ENCODE data around the gene STRIP2.
"Not testable (repeated sequence)": the region's sequence is repeated elsewhere in the genome, so short reads cannot be mapped to it uniquely, and the experiment has no call there.

STRIP2 gene, protein sequence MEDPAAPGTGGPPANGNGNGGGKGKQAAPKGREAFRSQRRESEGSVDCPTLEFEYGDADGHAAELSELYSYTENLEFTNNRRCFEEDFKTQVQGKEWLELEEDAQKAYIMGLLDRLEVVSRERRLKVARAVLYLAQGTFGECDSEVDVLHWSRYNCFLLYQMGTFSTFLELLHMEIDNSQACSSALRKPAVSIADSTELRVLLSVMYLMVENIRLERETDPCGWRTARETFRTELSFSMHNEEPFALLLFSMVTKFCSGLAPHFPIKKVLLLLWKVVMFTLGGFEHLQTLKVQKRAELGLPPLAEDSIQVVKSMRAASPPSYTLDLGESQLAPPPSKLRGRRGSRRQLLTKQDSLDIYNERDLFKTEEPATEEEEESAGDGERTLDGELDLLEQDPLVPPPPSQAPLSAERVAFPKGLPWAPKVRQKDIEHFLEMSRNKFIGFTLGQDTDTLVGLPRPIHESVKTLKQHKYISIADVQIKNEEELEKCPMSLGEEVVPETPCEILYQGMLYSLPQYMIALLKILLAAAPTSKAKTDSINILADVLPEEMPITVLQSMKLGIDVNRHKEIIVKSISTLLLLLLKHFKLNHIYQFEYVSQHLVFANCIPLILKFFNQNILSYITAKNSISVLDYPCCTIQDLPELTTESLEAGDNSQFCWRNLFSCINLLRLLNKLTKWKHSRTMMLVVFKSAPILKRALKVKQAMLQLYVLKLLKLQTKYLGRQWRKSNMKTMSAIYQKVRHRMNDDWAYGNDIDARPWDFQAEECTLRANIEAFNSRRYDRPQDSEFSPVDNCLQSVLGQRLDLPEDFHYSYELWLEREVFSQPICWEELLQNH

DNA sequence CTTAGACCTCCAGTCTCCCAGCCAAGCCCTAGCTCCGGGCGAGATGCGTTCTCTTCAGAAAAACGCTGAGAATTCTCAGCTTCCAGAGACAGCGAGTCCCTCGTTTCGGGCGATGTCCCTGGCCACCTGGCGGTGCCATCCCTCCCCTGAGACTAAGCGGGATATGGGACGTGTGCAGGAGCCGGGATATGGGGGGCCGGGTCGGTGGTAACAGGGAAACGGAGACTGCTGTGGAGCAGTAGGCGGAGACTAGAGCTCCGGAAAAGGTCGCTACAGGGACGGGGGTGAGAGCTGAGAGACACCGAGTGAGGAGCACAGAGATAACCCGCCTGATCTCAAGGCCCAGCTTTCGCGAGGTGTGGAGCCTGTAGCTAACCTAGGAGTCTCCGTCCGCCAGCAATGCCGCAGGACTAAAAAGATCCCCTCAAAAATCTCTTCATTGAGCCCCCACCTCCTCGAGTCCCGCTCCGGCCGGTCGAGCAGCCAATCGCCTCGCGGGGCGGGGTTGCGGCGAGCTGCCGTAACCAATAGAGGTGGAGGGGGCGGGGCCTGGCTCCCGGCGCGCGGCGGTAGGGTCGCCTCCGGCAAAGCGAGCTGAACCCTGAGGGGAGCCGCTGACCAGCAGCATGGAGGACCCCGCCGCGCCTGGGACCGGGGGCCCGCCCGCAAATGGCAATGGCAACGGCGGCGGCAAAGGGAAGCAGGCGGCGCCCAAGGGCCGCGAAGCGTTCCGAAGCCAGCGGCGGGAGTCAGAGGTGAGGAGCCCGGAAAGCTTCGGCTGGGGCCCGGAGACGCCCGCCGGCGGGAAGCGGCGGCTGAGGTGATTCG lies at the start of gene STRIP2:
Gene STRIP2 (plus strand): TSS at position 586 of the 828 bp plus-strand sequence. CDS start 41 bp downstream, at position 627.
- peak; percentile 91 for DNase-seq

DNA sequence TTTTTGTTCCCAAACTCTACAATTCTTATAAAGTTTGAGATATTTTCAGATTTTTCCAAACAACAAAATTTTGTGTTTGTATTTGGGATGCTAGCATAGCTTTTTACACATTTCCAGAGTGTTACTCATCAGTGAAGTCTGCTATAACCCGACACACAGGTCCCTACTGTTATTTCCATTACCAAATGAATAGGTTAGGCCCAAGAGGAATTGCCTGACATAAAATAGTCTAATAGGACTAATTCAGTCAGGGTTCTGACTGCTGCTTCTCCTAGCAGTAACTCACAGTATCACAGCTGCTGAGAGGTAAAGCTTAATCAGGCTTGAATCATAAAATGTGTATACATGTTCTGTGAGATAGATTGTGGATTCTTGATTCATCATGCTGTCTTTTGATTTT lies 49.1 kb upstream of the STRIP2 start:
- DNase-seq = no peak

DNA sequence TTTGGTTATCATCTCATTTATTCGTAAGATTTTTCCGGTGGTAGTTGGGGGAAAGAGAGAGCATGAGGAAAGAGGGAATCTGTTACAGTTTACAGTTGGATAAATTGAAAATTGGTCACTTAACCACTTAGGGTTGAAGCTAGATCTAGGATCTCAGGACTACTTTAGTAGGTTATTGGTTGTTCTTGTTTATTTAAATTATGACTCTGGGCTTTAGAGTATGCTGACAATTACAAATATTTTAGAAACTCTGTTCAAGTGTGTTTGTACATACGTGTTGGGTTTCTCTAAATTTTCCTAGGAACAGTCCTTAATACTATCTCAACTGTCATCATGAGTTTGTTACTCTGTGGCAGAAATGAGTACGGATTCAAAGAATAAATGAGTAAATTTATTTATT lies 48.6 kb upstream of the STRIP2 start:
- no peak for DNase-seq

DNA sequence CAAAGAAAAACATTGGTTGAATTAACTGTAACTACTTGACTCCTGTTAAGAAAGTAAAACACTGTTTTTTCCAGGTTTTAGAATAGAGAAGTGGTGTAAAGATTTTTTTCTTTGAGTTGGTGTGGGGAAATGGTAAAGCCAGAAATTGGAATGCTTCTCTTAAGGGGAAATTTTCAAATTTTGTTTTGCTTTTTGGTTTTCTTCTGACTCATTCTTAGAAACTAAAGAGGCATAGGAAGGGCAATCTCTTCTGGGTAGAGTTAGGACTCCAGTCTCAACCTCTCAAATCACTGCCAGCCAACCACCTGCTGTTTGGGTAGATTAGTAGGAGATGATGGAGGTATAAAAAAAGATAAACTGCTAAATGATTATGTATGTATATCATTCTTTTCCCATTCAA lies 47.7 kb upstream of the STRIP2 start:
- DNase-seq = no peak

DNA sequence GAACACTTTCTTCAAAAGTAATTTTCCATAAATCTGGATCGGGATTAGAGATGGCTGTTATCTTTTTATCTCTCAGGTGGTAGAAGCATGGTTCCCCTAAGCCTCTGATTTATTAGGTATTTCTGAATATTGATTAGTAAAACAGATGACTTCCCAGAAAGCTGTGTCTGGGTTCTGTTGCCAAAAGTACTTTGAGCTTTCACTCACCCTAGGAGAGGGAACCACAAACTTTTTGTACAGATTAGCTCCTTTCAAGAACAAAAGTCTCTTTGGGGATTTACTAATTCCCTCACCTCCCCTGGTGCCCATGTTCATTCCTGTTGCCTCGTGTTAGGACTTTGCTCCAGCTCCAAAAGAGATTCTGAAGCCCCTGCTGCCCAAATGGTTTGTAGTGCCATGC lies 46.7 kb upstream of the STRIP2 start:
- no peak for DNase-seq

DNA sequence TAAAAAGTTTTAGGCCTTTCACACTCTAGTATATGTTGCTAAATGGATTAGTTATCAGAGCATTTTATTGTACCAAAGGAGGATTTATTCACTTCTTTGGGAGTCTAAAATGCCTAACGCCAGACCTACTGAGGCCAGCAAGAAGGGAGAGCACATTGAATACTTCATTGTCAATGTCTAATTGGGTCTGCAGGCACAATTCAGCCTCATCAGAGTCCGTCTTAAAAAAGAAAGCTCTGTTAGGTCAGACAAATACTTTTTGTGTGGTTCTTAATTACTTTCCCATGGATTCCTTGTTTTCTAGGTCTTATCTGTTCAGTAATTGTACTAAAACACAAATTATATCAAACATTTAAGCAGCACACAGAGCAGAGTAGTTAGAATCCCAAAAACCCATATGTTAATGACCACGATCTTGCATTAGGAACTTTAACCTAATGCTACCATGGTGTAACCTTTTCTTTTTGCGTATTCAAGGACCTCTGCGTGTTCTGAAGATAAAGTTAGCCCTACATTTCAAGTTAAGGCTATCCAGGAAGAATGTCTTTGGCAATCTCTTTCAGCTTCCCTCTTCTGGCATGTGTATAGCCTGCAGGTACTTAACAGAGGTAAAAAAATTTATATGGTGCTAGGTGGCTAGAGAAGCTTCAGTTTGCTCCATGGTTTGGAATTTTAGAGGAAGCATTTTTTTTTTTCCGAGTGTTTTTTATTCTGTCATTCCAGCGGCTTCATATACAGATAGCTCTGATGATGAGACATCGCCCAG lies 45.7 kb upstream of the STRIP2 start:
- no peak for DNase-seq

DNA sequence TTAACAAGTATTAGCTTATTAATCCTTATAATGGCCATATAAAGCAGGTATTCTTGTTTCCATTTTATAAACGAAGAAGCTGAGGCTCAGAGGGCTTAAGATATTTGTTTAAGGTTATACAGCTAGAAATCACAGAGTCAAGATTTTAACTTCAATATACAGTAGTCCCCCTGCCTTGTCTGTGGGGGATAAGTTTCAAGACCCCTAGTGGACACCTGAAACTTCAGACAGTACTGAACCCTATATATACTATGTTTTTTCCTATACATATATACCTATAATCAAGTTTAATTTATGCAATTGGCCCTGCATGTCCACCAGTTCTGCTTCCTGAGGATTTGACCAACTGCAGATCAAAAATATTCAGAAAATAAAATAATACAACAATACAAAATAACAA lies 44.4 kb upstream of the STRIP2 start:
- DNase-seq = no peak

DNA sequence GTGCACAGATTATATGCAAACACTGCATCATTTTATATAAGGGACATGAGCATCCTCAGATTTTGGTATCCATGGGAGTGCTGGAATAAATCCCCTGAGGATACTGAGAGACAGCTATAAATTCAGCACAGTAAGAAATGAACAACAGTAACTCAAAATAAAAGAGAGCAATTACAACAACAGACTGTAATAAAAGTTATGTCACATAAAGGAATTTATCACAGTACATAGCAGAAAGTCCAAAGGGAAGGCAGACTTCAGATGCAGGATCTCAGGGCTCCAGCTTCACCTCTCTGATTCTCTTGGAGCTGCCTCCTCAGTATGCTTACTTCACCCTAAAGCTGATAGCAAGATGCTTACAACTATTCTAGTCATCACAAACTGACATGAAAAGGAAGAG lies 43.9 kb upstream of the STRIP2 start:
- no peak for DNase-seq

DNA sequence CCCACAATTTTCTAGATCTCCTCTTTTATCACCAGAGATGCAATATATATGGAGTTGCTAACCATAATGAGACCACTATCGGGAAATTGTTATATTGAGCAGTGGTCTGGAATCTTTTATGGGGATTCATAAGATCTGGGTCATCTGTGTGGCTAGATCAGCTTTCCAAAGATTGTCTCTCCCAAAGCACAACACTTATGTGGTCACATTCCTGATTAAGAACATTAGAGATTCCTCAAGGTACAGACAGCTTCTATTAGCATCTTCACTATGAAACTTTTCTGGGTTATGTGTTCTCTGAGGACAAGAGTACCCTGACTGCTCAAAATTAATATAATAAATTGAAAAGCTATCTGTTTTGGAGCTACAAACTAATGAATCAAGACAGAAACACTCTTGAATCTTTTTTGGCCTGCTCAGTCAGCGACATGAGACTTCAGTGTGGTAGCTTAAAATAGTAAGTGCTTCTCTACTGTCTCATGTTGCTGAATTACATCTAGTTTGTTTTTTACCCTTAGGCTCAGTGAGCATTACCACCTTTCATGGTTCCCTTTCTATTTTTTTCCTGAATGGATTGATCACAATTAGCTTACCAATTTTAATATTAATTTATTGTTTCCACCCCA lies 42.6 kb upstream of the STRIP2 start:
- DNase-seq = no peak

DNA sequence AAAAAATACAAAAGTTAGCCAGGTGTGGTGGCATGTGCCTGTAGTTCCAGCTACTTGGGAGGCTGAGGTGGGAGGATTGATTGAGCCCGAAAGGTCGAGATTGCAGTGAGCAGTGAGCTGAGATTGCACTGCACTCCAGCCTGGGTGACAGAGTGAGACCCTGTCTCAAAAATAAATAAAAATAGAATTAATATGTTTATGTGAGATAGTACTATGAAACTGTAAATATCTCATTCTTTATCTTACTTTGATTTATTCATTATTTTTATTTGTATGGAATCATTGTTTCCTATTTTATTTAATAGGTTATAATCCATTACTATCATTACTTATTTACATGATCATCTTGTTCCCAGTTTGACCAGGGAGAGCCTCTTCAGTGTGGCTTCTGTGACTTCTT lies 41.0 kb upstream of the STRIP2 start:
- DNase-seq = no peak

DNA sequence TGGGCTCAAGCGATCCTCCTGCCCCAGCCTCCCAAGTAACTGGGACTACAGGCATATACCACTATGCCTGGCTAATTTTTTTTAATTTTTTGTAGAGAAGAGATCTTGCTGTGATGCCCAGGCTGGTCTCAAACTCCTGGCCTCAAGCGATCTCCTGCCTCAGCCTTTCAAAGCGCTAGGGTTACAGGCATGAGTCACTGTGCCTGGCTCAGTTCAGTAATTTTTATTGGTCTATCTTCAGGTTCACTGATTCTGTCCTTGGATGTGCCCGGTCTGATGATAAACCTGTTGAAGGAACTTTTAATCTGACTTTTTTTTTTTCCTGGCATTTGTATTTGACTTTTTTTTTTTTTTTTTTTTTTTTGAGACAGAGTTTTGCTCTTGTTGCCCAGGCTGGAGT lies 40.1 kb upstream of the STRIP2 start:
- DNase-seq = no peak

DNA sequence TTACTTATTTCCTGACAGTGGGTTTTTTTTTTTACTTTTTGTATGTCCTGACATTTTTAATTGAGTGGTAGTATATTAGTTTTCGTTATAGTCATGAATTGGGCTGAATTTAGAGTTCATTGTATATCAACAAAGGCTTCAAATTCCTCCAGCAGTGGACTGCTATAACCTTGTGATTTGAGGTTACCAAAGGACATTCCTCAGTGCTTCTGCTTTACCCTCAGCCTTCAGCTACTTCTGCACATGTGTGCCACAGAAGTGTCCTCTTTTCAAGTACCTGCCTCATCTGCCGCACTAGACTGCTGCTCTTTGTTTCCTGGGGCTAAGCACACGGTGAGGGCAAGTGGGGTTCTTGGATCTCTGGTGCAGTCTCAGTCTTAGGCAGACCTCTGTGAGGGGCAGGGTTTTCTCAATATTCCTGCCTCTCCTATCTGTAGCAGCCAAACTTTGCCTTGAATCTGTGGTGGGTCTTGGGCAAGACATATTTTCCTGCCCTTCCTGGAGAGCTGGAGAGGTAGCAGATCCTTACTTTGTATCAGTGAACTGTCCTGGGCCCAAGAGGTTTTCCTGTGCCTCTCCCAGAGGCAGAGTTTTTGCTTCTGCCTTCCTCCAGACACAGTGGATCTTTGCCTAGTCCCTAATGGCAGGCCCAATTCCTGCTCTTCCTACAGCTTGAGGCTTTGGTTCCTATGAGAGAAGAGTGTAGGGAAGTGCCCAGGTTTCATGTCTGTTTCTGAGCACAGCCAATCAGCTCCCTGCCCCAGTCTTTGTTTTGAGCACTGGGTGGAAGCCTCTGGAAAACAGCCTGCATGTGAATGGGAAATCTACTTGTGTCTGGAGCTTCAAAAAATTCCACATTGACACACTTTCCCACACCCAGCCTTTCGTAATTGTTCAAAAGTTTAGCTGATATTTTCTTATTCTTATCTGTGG lies 39.0 kb upstream of the STRIP2 start:
- DNase-seq = no peak

DNA sequence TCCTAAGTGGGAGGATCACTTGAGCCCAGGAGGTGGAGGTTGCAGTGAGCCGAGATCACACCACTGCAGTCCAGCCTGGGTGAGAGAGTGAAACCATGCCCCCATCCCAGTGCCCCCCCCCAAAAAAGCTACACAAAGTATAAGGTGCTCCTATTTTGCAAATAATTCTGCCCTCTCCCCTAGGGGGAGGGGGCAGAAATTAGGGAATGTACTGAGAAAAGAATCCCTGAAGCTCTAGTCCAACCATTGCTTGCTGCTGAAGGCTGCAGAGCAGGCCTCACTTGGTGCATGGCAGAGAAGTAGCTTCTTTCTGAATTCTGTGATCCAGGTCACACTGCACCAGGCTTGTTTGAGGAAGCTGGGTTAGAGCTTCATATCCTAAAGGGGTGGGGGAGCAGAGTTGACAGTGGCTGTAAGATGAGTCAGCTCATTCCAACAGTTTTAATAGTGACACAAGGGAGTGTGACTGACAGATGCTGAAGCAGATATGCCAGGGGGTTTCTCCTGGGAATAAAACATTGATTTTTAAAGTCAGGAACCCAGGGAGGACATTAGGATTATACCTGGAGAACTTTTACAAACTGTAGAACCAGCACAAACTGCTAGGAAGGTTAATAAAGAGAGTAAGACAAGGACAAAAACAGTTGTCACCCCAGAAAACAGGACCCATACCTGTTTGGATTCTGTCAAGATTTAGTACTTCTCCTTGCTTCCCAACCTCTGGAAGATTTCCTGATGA lies 32.8 kb upstream of the STRIP2 start:
- DNase-seq = no peak

DNA sequence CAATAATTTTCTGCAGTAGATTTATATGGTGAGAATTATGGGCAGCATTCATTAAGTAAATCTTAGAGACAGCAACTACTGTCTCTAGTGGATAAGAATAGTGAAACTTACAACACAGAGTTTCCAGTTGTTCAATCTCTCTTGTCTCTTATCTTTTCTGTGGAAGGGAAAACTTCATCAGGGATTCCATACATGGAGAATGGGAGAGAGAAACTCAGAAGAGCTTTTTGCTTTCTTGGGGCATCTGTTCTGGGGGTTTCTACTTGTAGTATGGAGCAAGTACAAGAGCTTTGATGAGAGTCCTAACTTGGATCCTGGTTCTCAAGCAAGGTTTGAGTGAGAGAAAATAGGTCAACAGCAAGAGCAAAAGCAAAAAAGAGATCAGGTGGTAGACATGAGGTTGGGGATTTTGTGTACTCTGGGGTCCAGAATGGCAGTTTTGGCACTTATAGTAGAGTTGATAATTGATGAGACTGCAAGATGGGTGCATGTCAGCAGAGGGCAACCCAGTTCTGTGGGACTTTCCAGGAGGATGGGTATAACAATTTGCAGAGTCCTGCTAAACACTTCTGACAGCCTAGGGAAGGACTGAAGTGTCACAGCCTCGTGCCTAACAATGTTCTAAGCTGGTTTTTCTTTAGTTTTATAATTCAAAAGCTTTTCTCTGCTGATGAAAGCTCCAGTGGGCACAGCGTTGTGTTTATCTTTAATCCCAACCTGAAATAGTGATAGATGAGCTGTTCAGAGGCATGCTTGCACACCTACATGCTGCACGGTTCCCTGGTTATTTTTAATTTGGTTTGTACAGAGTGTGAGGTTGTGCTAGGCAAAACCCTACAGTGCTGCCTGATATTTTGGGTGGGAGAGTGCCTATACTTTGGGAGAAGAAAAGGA lies 32.0 kb upstream of the STRIP2 start:
- no peak for DNase-seq

DNA sequence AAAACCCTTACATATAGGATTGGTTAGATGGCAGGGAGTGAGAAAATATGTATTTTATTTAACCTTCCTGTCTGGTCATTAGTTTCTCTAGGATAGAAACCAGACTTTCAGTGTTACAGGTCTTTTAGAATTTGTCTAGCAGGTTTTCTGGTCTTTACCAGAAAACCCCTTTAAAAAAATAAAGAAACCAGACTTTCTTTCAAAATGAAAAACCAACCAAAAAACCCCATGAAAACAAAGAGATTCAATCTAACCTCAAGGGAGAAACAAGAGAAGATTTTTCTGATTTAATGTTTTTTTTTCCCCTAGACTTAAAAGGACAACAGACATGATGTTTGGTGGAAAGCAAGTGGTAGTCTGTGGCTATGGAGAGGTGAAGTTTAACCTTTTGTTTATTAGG lies 28.7 kb upstream of the STRIP2 start:
- DNase-seq = no peak

DNA sequence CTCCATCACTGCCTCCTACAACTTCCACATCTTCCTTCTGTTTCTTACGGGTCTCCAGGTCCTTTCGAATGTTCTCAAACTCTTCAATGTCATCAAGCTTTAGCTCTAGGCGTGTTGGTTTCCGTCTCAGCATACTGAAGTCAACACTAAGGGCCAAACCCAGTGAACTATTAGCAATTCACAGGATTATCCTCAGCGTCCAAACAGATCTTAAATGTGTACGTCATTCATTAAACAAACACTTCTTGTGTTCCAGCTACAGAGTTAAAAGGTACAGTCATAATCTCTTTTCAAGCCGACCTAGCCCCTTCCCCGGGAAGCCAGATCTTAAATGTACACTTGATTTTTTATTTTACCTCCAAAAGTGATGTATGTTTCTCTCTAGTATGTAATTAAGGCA lies 24.0 kb upstream of the STRIP2 start:
- DNase-seq = not testable (repeated sequence)

DNA sequence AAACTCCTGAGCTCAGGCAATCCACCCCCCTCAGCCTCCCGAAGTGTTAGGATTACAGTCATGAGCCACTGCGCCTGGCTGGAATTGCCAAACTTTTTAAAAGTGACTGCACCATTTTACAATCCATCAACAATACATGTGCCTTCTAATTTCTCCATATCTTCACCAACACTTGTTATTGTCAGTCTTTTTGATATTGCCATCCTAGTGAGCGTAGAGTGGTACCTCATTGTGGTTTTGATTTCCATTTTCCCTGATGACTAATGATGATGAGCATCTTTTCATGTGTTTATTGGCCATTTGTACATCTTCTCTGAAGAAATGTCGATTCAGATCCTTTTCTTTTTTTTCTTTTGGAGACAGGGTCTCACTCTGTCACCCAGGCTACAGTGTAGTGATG lies 21.7 kb upstream of the STRIP2 start:
- no peak for DNase-seq

DNA sequence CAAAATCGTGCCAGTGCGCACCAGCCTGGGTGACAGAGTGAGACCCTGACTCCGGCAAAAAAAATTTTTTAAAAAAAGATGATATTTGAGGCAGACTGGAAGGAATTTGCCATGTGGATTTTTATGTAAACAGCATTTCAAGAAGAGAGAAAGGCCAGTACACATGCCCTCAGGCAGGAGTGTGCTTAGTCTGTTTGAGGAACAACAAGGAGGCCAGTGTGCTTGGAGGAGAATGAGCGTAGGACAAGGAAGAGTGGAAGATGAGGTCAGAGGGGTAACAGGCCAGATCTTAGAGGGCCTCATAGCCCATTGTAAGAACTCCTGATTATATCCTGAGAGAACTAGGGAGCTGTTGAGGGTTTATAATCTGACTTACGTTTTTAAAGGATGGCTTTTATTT lies 17.2 kb upstream of the STRIP2 start:
- DNase-seq = no peak

DNA sequence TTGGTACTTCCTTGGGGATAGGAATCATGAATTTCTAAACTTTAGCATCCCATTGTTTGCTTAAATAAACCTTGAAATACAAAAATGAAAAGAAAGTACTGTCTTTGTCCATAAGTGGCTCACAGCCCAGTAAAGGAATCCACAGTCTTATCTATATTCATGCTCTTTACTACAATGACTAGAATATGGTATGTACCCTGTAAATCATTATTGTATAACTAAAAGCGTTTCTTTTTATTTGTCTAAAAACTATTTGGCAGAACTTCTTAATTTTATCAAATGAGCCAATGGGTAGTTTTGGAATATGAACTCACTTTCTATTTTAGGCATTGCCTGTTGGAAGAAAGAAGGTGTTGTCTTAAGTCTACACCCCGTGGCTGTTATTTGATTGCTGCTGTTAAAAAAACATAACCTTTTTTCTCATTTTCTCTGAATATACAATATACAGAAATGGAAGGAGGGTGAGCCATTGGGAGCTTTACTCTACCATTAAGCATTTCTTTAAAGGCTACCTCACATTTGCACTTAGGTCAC lies 12.4 kb upstream of the STRIP2 start:
- DNase-seq = no peak

Measured in NCI-H1092 (cell line).